Measurements from ENCODE around the gene IHH. TPM values are rescaled to one million over a fixed set of nuclear protein-coding genes. Genes with fewer than 3 reads are reported as not detected.

Gene IHH
- total and polyA plus RNA-seq, 2 donors (not counting 3 experiments of a cell fraction or from before 2014, with no cell fraction given) = 0.03 TPM; not detected in 1

DNA sequence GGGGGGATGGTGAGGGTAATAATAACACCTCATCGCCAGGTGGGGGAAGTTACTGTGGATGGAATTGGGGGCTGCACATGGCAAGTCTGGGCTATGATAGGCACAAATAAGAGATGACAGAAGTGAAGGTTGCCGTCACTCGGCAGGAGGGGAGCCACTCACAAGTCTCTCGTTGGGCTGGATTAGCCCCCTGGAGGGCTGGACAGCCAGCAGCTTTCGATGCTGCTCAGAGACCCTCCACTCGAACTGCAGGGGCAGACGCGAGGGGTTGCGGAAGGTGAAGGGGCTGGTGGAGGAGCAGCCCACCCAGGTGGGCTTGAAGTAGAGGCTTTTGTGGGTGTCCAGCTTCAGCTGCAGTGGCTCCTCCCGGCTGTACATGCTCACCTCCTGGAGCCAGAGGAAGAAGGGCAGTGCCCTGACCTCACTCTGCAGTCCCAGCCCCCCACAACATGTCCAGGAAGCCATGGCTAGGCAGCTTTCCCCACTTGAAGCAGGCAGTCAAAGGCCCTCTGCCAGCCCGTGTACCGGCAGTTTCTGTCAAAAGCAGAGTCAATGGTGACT is 37.6 kb downstream of the IHH start:
- ChIA-PET CTCF (no interaction called here), POLR2A (no interaction called here)
- Histone ChIP-seq H3K9me3 (replicated peaks; ENCODE audit: control insufficient read depth, insufficient read depth, low read length) (no peaks in the 10 kb centered on the region), H3K79me2 (ENCODE audit: control insufficient read depth, insufficient read depth, low read length) (no peaks in the 10 kb centered on the region), H3K27me3 (ENCODE audit: control insufficient read depth in 2 of 2, insufficient read depth in 2 of 2, low read length in 2 of 2) (peaks cover 0 to 7% of the 10 kb centered on the region in 2 experiments), H3K9me1 (replicated peaks; ENCODE audit: control insufficient read depth, extremely low read depth, insufficient read depth, low read length) (no peaks in the 10 kb centered on the region), H4K20me1 (replicated peaks; ENCODE audit: control insufficient read depth, extremely low read depth, insufficient read depth, low read length) (no peaks in the 10 kb centered on the region), H3K4me2 (ENCODE audit: insufficient read depth, low read length) (no peak overlapping the region), H3K4me1 (ENCODE audit: control insufficient read depth, extremely low read depth, insufficient read depth, low read length) (no peaks in the 10 kb centered on the region), H3K27ac (ENCODE audit: insufficient read depth, low read depth, low read length) (no peak overlapping the region), H3K9ac (replicated peaks; ENCODE audit: extremely low read depth, insufficient read depth, low read length) (no peak overlapping the region), H2AFZ (ENCODE audit: low read depth, low read length) (no peak overlapping the region), H3K4me3 (replicated peaks in 1 of 3; ENCODE audit: insufficient read depth in 1 of 3, low read depth in 1 of 3, low read length in 3 of 3) (no peak overlapping the region), H3K36me3 (ENCODE audit: control insufficient read depth in 2 of 2, extremely low read depth in 1 of 2, insufficient read depth in 2 of 2, low read length in 2 of 2) (no peaks in the 10 kb centered on the region)
- no peak for DNase-seq (ENCODE audit: low read depth, low spot score)
- intact Hi-C loops (cut with micrococcal nuclease) = no loop called here
- BruUV-seq (replicated peaks) = no TSS peak
- TF ChIP-seq GATA2 (IDR thresholded peaks at IDR 0.05; ENCODE audit: insufficient read depth, insufficient read length, low read depth, low read length) = no peak
- no peak for TF ChIP-seq POLR2A (IDR thresholded peaks at IDR 0.05; ENCODE audit: low read depth, low read length)
- no peak for TF ChIP-seq CTCF (IDR thresholded peaks at IDR 0.05; ENCODE audit: extremely low read depth in 1 of 2, insufficient read depth in 1 of 2, low read depth in 1 of 2, low read length in 2 of 2)
- TF ChIP-seq FOS (IDR thresholded peaks at IDR 0.05; ENCODE audit: borderline replicate concordance, insufficient read depth, low read length) = no peak
- no peak for TF ChIP-seq JUN (IDR thresholded peaks at IDR 0.05; ENCODE audit: borderline replicate concordance, insufficient read depth, insufficient read length, low read depth)
- TF ChIP-seq MYC (IDR thresholded peaks at IDR 0.05; ENCODE audit: low read depth, low read length) = no peak
- TF ChIP-seq POLR2AphosphoS5 (IDR thresholded peaks at IDR 0.05; ENCODE audit: insufficient read depth, low read depth, low read length) = no peak
- TF ChIP-seq EZH2 (IDR thresholded peaks at IDR 0.05; ENCODE audit: borderline replicate concordance, low read depth, low read length, severe bottlenecking) = no peak
- TF ChIP-seq, protein P1, sequence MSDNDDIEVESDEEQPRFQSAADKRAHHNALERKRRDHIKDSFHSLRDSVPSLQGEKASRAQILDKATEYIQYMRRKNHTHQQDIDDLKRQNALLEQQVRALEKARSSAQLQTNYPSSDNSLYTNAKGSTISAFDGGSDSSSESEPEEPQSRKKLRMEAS (IDR thresholded peaks at IDR 0.05; ENCODE audit: insufficient read depth, insufficient read length) = no peak
- FAIRE-seq = no peak
- dilution Hi-C loops (cut with MboI; ENCODE audit: extremely low pct_ligation_motif_present, low sequenced_read_pairs) = no loop called here

All from endothelial cell of umbilical vein (primary cell).